Effector CD8-positive, alpha-beta T cell (primary cell): Measurements from ENCODE around the gene ADORA1.

Experiments used
- DNase-seq: peaks from one replicate; lab custom pipeline; 2025; lab: John Stamatoyannopoulos, UW

Gene ADORA1

DNA sequence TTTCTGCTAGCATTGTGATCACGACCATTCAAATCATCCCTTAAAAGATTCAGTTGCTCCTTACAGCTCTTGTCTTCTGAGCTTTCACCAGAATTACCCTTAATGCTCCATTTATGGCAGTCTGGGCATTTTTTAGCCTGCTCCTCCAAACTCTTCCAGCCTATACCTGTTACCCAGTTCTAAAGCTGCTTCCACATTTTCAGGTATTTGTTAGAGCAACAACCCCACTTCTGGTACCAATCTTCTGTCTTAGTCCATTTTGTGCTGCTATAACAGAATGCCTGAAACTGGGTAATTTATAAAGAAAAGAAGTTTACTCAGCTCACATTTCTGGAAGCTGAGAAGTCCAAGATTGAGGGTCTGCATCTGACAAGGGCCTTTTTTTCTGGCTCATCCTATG is 30.9 kb downstream of the ADORA1 start:
- no peak for DNase-seq

DNA sequence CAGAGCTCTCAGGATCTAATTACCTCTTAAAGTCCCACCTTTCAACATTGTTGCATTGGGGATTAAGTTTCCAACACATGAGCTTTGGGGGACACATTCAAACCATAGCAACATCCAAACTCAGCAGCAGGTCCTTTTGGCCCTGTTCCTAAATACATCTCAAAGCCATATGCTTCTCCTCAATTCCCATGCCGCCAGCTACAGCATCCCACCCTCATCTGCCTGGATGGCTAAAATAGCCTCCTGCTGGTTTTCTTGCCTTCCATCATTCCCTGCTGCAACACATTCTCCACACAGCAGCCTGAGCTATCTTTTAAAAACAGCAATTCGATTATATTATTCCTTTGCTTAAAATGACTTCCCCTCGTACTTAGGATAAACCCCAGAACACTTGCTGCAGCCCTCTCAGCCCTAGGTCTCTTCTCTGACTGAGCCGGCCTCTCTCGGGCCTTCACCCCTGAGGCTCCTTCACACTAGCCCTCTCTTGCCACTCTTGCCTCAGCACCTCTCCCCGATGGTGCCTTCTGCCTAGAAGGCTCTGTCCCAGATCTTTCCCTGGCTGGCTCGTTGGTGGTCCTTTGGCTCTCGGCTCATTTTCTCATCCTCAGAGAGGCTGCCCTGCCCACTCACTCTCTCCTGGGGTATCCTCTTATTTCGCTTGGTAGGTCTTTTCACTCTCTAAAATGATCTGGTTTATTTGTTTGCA is 31.6 kb downstream of the ADORA1 start:
- DNase-seq = no peak

DNA sequence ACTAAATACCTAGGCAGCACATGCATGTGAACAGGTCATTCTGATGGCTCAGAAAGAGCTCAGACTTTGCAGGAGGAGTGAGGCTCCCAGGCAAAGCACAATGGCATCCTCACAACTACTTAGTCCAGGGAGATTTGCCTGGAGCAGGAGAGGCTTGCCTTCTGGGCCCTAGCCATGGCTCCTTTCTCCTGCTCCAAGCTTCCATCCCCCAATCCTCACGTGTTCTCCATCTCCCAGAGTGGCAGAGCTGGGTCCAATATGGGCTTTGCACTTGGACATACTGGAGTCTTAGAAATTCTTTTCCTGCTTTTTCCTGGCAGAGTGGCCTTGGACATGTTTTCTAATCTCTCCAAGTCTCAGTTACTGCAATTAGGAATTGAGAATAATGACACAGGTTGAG is 32.3 kb downstream of the ADORA1 start:
- no peak for DNase-seq

DNA sequence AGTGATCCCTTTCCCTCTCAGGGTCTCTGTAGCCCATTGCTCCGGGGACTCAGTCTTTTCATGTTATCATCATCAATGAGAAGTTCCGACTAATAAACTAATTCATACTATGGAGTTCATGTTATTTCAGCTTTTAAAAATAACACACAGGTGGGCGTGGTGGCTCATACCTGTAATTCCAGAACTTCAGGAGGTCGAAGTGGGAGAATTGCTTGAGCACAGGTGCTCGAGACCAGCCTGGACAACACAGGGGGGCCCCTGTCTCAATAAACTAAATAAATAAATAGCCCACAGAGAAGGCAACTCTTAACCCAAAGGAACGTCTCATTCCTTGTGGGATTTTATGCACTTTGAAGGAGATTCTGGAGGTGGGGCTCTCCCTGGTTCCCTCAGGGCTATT is 33.6 kb downstream of the ADORA1 start:
- DNase-seq = no peak

DNA sequence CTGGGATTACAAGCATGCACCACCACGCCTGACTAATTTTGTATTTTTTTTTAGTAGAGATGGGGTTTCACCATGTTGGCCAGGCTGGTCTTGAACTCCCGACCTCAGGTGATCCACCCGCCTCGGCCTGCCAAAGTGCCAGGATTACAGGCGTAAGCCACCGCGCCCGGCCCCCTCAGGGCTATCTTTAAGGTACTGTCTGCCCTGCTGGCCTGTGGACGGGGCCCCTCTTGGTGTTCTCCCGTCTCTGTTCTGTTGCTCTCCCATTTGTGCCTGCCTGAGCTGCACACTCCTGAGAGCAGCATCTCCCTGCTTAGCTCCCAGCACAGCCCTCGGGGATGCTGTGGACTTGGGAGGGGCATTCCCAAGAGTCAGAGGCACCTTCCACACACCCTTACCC is 34.2 kb downstream of the ADORA1 start:
- DNase-seq = no peak

DNA sequence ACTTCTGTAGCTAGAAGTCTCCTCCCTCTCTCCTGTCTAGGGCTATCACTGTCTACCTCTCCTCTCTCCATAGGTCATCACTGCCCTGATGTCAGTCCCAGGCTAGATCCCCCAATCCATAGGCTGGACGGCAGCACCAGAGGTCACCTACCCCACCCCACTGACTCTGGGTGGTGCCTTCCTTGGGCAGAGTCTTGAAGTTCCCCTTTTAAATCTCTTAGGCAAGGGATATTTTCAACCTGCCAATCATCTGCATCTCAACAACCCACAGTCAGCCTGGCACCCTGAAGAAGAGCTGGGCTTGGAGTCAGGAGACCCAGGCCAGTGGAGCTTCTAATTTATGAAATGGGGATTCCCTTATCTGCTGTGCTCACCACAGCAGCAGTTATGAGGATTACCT is 34.9 kb downstream of the ADORA1 start:
- no peak for DNase-seq

DNA sequence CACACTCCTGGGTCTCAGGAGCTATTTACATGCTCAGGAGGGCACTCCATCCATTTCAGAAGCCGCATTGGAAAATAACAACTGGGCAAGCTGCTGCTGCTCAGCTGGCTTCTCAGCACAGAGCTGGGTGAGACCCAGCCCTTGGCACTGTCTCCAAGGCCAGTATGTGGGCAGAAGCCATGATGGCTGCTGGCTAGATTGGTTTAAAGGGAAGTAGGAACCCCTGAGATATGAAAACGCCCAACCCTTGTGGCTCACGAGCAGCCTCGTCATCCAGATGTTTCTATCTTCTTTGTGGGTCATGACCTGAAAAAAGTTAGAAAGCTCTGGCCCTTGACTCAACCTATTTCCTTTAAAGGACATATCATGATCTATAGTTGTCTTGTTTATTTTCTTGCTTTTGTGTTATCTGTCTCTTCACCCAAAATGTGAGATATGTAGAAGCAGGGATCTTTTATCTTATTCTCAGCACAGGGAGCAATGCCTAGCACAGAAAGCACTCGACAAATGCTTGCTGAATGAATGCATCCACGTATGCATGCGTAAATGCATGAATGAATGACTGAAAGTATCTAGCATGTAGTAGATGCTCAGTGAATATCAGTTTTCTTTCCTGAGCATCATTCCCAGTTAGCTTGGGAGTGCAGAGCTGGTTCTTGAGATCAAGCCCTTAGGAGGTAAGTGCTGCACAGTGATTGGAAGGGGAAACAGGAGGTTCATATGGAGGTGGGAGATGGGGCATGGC is 36.5 kb downstream of the ADORA1 start:
- DNase-seq = no peak

DNA sequence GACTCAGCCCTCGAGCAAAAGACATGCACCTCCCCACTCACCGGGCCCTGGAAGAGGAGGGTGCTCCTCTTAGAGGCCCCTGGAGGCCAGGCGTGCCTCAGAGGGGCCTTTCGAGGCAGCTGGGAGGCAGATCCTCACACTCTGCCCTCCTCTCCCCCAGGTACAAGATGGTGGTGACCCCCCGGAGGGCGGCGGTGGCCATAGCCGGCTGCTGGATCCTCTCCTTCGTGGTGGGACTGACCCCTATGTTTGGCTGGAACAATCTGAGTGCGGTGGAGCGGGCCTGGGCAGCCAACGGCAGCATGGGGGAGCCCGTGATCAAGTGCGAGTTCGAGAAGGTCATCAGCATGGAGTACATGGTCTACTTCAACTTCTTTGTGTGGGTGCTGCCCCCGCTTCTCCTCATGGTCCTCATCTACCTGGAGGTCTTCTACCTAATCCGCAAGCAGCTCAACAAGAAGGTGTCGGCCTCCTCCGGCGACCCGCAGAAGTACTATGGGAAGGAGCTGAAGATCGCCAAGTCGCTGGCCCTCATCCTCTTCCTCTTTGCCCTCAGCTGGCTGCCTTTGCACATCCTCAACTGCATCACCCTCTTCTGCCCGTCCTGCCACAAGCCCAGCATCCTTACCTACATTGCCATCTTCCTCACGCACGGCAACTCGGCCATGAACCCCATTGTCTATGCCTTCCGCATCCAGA is 37.7 kb downstream of the ADORA1 start:
- no peak for DNase-seq

DNA sequence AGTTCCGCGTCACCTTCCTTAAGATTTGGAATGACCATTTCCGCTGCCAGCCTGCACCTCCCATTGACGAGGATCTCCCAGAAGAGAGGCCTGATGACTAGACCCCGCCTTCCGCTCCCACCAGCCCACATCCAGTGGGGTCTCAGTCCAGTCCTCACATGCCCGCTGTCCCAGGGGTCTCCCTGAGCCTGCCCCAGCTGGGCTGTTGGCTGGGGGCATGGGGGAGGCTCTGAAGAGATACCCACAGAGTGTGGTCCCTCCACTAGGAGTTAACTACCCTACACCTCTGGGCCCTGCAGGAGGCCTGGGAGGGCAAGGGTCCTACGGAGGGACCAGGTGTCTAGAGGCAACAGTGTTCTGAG is 38.3 kb downstream of the ADORA1 start:
- DNase-seq = no peak

DNA sequence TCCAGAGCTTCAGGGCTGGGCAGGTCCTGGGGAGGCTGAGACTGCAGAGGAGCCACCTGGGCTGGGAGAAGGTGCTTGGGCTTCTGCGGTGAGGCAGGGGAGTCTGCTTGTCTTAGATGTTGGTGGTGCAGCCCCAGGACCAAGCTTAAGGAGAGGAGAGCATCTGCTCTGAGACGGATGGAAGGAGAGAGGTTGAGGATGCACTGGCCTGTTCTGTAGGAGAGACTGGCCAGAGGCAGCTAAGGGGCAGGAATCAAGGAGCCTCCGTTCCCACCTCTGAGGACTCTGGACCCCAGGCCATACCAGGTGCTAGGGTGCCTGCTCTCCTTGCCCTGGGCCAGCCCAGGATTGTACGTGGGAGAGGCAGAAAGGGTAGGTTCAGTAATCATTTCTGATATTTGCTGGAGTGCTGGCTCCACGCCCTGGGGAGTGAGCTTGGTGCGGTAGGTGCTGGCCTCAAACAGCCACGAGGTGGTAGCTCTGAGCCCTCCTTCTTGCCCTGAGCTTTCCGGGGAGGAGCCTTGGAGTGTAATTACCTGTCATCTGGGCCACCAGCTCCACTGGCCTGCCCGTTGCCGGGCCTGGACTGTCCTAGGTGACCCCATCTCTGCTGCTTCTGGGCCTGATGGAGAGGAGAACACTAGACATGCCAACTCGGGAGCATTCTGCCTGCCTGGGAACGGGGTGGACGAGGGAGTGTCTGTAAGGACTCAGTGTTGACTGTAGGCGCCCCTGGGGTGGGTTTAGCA is 38.8 kb downstream of the ADORA1 start:
- no peak for DNase-seq

DNA sequence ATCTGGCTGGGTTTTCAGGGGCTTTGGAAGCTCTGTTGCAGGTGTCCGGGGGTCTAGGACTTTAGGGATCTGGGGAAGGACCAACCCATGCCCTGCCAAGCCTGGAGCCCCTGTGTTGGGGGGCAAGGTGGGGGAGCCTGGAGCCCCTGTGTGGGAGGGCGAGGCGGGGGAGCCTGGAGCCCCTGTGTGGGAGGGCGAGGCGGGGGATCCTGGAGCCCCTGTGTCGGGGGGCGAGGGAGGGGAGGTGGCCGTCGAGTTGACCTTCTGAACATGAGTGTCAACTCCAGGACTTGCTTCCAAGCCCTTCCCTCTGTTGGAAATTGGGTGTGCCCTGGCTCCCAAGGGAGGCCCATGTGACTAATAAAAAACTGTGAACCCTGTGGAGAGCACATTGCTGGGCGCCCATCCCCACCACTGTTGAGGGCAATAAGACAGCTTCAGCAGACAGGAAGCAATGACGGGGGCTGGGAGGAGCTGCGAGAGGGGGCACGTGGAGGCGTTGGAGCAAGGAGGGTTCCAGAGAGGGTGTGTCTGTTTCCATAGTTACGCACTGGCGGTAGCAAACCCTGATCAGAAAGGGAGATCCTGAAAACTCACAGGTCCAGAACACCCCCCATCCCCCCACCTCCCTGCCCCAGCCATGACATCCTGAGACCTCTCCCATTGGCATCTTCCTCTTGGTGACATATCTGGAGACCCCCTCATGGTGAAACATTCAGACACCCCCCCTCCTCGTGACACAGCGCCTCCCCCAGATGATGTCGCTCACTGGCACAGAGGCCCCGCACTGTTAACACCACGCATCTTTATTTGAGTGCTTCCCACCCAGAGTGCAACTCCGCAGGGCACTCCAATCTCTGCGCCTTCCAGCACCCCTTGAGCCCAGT is 39.7 kb downstream of the ADORA1 start:
- no peak for DNase-seq

DNA sequence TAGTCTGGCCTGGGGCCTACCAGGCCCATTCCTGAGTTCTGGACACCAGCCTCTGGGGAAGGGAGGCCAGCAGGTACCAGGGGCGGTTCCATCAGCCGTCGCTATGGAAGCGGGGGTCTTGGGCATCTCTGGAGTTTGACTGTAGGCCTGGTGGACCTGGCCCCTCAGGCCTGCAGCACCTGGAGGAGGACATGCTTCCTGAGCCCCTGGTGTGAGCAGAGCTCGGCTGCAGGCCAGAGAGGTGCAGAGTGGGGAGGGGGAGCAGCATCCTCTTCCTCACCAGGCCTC is 40.3 kb downstream of the ADORA1 start:
- DNase-seq = no peak

DNA sequence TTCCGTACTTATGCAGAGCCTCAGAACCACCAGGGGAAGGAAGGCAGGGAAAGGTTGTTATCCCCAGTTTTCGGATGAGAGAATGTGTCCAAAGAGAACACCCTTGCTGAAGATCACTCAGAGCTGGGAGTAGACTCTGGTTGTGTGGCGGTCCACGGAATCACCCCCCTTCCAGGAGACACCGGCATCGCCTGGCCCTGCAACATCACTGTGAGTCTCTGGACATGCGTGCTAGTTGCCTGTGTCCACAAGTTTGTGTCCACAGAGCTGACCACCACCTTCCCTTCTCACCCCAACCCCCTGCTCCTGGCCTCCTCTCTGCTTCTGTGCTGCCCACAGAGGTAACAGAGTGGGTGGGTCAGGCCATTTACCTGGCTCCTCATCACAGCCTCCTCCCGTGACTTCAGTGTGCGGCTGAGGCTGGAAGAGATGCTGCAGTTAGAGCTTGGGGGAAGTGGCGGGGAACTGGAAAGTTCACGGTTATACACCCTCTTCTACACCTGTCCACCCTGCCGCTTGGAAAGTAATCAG is 40.8 kb downstream of the ADORA1 start:
- no peak for DNase-seq

DNA sequence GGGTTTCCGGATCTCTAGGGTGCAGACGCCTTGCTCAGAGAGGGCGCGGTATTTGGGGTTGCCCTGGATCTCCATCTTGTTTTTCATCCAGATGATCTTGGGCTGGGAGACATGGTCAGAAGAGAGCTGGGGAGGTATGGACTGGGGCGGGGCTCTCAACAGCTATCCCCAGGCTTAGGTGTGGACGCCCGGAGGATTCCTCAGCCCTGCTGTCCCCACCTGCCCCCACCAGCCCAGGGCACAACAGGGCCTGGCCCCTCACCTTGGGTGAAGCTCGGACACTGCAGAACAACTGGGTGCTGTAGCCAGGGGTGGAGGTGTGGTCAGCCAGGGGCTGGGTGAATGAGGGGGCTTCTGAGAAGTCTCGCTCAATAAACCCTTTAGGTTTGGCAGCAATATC is 41.5 kb downstream of the ADORA1 start:
- no peak for DNase-seq

DNA sequence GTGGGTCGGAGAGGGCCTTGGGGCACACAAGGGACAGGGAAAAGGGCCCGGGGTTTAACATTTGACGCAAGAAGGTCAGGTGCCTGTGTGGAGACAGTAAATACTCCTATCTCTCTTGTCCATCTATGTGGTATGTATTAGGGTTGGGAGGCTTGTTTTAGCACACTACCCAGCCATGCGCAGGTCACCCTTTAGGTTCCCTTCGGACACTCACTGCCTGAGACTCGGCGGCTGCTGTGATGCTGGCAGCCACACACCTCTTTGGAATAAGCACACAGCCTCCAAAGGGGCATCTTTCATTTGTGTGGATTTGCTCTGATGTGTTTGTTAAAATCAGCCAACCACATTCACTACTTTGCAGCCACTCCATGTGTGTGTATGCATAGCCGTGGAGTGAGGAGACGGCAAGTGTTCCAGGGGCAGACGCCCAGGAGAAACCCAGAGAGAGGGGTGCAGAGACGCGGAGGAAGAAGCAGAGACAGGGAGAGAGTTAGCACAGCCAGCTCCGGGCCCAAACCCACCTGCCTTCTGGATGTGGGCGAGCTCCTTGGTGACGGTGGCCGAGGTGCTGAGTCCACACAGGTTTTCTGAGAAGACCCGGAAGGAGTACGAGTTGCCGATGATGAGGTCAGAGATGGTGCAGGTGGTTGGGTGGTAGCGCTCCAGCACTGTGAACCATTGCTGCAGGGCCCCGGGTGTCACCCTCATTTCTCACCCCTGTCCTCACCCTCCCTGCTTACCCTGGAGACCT is 42.4 kb downstream of the ADORA1 start:
- DNase-seq = no peak

DNA sequence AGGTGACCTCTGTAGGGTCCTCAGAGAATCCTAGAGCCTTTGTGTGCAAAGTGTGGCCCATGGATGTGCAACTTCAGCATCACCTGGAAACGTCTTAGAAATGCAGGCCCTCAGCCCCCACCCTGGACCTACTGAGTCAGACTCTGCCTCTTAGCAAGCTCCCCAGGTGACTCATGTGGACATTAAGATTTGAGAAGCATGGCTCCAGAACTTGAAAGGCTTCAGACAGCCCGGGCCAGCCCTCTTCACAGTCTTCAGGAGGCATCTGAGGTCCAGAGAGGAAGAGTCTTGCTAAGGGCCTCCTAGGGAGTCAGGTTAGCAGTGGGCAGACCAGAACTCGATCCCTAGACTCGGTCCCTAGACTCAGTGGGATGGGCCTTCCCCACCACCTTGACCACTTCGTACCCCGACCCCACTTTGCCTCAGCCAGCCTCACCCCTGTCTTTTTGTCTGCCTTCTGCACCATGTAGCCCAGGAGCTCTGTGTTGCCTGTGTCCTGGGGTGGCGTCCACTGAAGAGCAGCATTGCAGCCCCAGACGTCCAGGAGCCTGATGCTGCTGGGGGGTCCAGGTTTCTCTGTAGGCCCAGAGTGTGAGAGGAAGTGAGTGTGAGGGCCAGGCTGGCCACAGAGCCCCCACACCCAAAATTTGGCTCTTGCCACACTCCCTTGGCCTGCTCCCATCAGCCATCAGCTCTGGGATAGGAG is 43.3 kb downstream of the ADORA1 start:
- DNase-seq = no peak

DNA sequence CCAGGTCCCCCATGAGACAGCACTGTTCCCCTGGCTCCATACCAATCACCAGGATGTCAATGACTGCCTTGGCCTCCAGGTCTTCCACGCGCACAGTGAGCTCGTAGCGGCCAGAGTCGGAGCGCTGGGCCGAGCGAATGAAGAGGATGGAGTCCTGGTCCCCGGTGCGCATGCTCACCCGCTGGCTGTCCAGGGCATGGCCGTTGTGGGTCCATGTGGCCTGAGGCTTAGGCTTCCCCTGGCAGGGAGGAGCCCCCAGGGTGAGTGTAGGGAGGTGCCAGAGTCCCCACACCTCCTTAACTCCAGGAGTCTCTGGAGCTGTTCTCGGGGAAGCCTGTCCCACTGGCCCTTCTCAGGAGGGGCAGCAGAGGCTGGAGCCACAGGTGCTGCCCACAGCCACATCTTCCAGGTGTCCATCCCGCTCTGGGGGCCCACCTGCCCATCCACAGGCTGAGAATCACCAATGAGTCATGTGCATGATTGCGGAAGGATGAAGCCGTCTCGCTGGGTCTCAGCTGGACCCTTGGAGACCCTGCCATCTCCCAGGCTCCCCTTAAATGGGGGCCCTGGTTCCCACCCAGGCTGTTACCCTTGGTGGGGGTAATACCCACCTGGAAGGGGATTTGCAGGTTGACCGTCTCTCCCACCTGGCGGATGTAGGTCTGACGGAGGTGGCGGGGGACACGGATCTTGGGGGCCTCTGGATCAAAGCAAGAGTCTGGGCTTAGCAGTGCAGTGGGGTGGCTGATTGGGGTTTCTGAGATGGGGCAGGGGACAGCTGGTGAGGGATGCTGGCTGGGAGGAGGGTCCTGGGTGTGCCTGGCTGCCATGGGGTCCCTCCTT is 44.0 kb downstream of the ADORA1 start:
- no peak for DNase-seq

DNA sequence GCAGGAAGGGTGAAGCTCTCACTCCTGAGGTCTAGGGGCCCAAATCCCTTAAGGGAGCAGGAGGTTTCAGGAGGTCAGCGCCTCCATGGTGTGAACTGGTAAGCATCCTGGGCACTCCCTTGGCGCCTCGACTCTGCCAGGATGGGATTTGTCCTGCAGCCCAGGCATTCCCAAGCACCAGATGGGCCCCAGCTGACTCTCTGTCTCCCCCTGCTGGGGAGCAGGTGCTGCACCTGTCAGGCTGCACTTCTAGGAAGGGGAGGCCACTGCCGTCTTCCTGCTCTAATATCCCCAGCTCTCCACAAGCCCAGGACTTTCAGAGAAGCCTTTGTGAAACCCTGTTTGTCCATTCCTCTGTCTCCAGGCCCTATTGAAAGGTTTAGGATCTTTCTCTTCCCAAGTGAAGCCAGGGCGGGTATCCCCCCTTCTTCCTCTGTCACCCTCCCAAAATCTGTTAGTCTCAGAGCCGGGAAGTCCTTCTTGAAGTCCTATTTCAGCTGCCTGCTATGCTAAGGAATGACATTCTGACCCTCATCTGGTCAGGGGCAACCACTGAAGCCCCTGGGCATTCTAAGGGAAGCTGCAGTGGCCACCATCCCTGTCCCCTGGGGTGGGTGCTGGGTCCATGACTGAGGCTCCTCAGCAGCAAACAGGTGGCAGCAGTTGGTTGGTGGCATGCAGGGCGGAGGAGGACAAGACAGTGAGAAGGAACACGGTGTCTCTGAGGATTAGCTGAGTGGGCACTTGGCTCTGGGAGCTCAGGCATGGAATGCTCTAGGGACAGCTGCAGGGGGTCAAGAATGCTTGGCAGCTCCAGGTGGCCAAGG is 44.9 kb downstream of the ADORA1 start:
- peak; percentile 8 for DNase-seq
